H9 (cell line): ENCODE data around the gene SPHK1. TPM values are rescaled to one million over a fixed set of nuclear protein-coding genes. Genes with fewer than 3 reads are reported as not detected.

Source experiments
- DNase-seq: peaks from one replicate; pipeline ENCODE4 v3.0.0-alpha.2; 2017
- H2AFZ ChIP-seq: one replicate; pipeline ENCODE4 v1.6.1; 2013; ENCODE audit warnings: mild to moderate bottlenecking, low read length, control low read depth, moderate library complexity
- H2AK5ac ChIP-seq: 2 replicates; pipeline ENCODE4 v1.6.1; 2013; ENCODE audit warnings: low read length, control low read depth, mixed read lengths; ENCODE audit not compliant: insufficient read length
- H2BK120ac ChIP-seq: one replicate; pipeline ENCODE4 v1.6.1; 2013; ENCODE audit warnings: low read depth, mild to moderate bottlenecking, low read length, control low read depth, inconsistent platforms; ENCODE audit not compliant: poor library complexity, severe bottlenecking
- H2BK12ac ChIP-seq: 2 replicates; pipeline ENCODE4 v1.6.1; 2013; ENCODE audit warnings: low read length, control low read depth, mixed read lengths, low read depth; ENCODE audit not compliant: insufficient read length
- H2BK15ac ChIP-seq: 2 replicates; pipeline ENCODE4 v1.6.1; 2013; ENCODE audit warnings: low read depth, low read length, control low read depth
- H2BK20ac ChIP-seq: one replicate; pipeline ENCODE4 v1.6.1; 2013; ENCODE audit warnings: low read depth, mild to moderate bottlenecking, low read length, control low read depth, inconsistent platforms; ENCODE audit not compliant: poor library complexity, severe bottlenecking
- H2BK5ac ChIP-seq: 2 replicates; pipeline ENCODE4 v1.6.1; 2013; ENCODE audit warnings: low read length, control low read depth, mixed read lengths; ENCODE audit not compliant: insufficient read length
- H3K14ac ChIP-seq: 2 replicates; pipeline ENCODE4 v1.6.1; 2013; ENCODE audit warnings: low read length, control low read depth; ENCODE audit not compliant: insufficient read depth
- H3K18ac ChIP-seq: 2 replicates; pipeline ENCODE4 v1.6.1; 2013; ENCODE audit warnings: low read depth, mild to moderate bottlenecking, mixed read lengths, low read length, control low read depth; ENCODE audit not compliant: insufficient read length
- H3K23ac ChIP-seq: 2 replicates; pipeline ENCODE4 v1.6.1; 2013; ENCODE audit warnings: low read length, control low read depth, mixed read lengths, low read depth; ENCODE audit not compliant: insufficient read length
- H3K23me2 ChIP-seq: 2 replicates; pipeline ENCODE4 v1.6.1; 2013; ENCODE audit warnings: low read depth, mild to moderate bottlenecking, mixed read lengths, low read length, control low read depth; ENCODE audit not compliant: insufficient read length, poor library complexity, severe bottlenecking
- H3K27ac ChIP-seq: 2 replicates; pipeline ENCODE4 v1.5.1; 2013; ENCODE audit warnings: low read length, control low read depth, mixed read lengths, low read depth; ENCODE audit not compliant: insufficient read length
- H3K27me3 ChIP-seq: 2 replicates; pipeline ENCODE4 v1.6.1; 2013; ENCODE audit warnings: low read length, control low read depth, inconsistent platforms; ENCODE audit not compliant: insufficient read depth
- H3K4ac ChIP-seq: 2 replicates; pipeline ENCODE4 v1.6.1; 2013; ENCODE audit warnings: low read depth, mild to moderate bottlenecking, control low read depth, inconsistent platforms, low read length, moderate library complexity
- H3K4me1 ChIP-seq: 2 replicates; pipeline ENCODE4 v1.6.1; 2013; ENCODE audit warnings: low read length, control low read depth, inconsistent platforms; ENCODE audit not compliant: insufficient read depth
- H3K4me2 ChIP-seq: 2 replicates; pipeline ENCODE4 v1.6.1; 2013; ENCODE audit warnings: low read length, control low read depth, mixed read lengths; ENCODE audit not compliant: insufficient read length, insufficient read depth
- H3K56ac ChIP-seq: 2 replicates; pipeline ENCODE4 v1.6.1; 2013; ENCODE audit warnings: low read depth, mild to moderate bottlenecking, mixed read lengths, low read length, control low read depth; ENCODE audit not compliant: insufficient read length
- H3K79me1 ChIP-seq: 2 replicates; pipeline ENCODE4 v1.6.1; 2013; ENCODE audit warnings: low read depth, mild to moderate bottlenecking, moderate library complexity, low read length, control low read depth, inconsistent platforms; ENCODE audit not compliant: insufficient read depth, poor library complexity, severe bottlenecking
- H3K79me2 ChIP-seq: 2 replicates; pipeline ENCODE4 v1.6.1; 2013; ENCODE audit warnings: low read length, control low read depth, inconsistent platforms; ENCODE audit not compliant: insufficient read depth
- H3K9ac ChIP-seq: 2 replicates; pipeline ENCODE4 v1.6.1; 2013; ENCODE audit warnings: low read length, control low read depth, mixed read lengths; ENCODE audit not compliant: insufficient read length; ENCODE audit errors: extremely low read depth
- H3K9me3 ChIP-seq: one replicate; pipeline ENCODE4 v1.6.1; 2013; ENCODE audit warnings: low read depth, low read length, inconsistent platforms; ENCODE audit not compliant: control insufficient read depth
- H3T11ph ChIP-seq: one replicate; pipeline ENCODE4 v1.6.1; 2013; ENCODE audit warnings: mild to moderate bottlenecking, low read length, control low read depth, inconsistent platforms
- H4K20me1 ChIP-seq: one replicate; pipeline ENCODE4 v1.6.1; 2013; ENCODE audit not compliant: control insufficient read depth, insufficient read length, insufficient read depth
- H4K5ac ChIP-seq: 2 replicates; pipeline ENCODE4 v1.6.1; 2013; ENCODE audit warnings: low read depth, mild to moderate bottlenecking, mixed read lengths, low read length, control low read depth; ENCODE audit not compliant: insufficient read length
- H4K8ac ChIP-seq: replicated peaks from 2 replicates; pipeline ENCODE4 v1.6.1; 2013; ENCODE audit warnings: low read length, control low read depth, mixed read lengths, low read depth; ENCODE audit not compliant: insufficient read length
- H4K91ac ChIP-seq: 2 replicates; pipeline ENCODE4 v1.6.1; 2013; ENCODE audit warnings: low read depth, mild to moderate bottlenecking, moderate library complexity, mixed read lengths, low read length, control low read depth; ENCODE audit not compliant: insufficient read length
- H3K27ac Mint-ChIP-seq, 3 experiments: 2 replicates in 2 of 3; 3 replicates in 1 of 3; pipeline ENCODE4 v1.8.0; 2020 to 2021; ENCODE audit warnings: mixed read lengths in 3 of 3, mild to moderate bottlenecking in 1 of 3, moderate library complexity in 1 of 3
- H3K27me3 Mint-ChIP-seq: 2 replicates; pipeline ENCODE4 v1.8.0; 2021; ENCODE audit warnings: low read depth, mild to moderate bottlenecking, moderate library complexity, mixed read lengths
- H3K36me3 Mint-ChIP-seq, 3 experiments: 2 replicates in 2 of 3; 3 replicates in 1 of 3; pipeline ENCODE4 v1.8.0; 2020 to 2021; ENCODE audit warnings: low read depth in 3 of 3, mixed read lengths in 3 of 3; ENCODE audit not compliant: insufficient read depth in 1 of 3
- H3K4me1 Mint-ChIP-seq, 2 experiments: 2 replicates each; pipeline ENCODE4 v1.8.0; 2020; ENCODE audit warnings: mixed read lengths in 2 of 2
- H3K4me3 Mint-ChIP-seq, 2 experiments: 2 replicates in 1 of 2; 3 replicates in 1 of 2; pipeline ENCODE4 v1.8.0; 2020 to 2021; ENCODE audit warnings: mild to moderate bottlenecking in 2 of 2, mixed read lengths in 2 of 2, moderate library complexity in 1 of 2
- H3K9me3 Mint-ChIP-seq, 2 experiments: 2 replicates in 1 of 2; 3 replicates in 1 of 2; pipeline ENCODE4 v1.8.0; 2020; ENCODE audit warnings: mild to moderate bottlenecking in 2 of 2, mixed read lengths in 2 of 2, moderate library complexity in 1 of 2
- WGBS: extraction: QIAGEN DNeasy Blood & Tissue Kit; methylation state at CpG from one replicate; pipeline ENCODE4 v1.1.7; 2013; ENCODE audit warnings: missing lambda C conversion rate, low lambda C conversion rate, mixed read lengths; ENCODE audit not compliant: insufficient read length; ENCODE audit errors: extremely low coverage; 5-methylcytosine and 5-hydroxymethylcytosine counted together
- total RNA-seq: library from RNA; stranded (reverse); gene quantifications from 2 replicates; pipeline ENCODE4 v1.2.1, GENCODE V29; 2021
- TF ChIP-seq, protein P1 (sequence below): fragments of 200-600 bp; sonication (generic); conservative IDR thresholded peaks from 3 replicates; pipeline ENCODE4 v1.8.0; 2021; ENCODE audit warnings: antibody characterized with exemption, mild to moderate bottlenecking

The SPHK1 gene
- total RNA-seq, 1 experiment from 2014 or later: 1.4 TPM

- Histone ChIP-seq H3K23ac (no peak overlapping the region), H2AK5ac (no peak overlapping the region), H4K20me1 (no peaks in the 10 kb centered on the region), H2AFZ (no peak overlapping the region), H3K27ac (no peak overlapping the region), H2BK20ac (no peak overlapping the region), H3K18ac (no peak overlapping the region), H2BK15ac (no peak overlapping the region), H3K4ac (no peak overlapping the region), H3K14ac (no peak overlapping the region), H3K79me1 (peaks cover 3% of the 10 kb centered on the region), H3K9ac (no peak overlapping the region), H2BK5ac (no peak overlapping the region), H3K56ac (no peak overlapping the region), H3K4me1 (peaks cover 7% of the 10 kb centered on the region), H3K4me2 (no peak overlapping the region), H3K23me2 (no peaks in the 10 kb centered on the region), H3K79me2 (peaks cover 14% of the 10 kb centered on the region), H4K5ac (no peak overlapping the region), H3K9me3 (no peaks in the 10 kb centered on the region), H4K91ac (no peak overlapping the region), H4K8ac (no peak overlapping the region), H3T11ph (no peak overlapping the region), H2BK120ac (no peak overlapping the region), H2BK12ac (no peak overlapping the region), H3K27me3 (no peaks in the 10 kb centered on the region)
- no peak overlapping the region for H3K4me3 Mint-ChIP-seq
- peaks cover 30 to 38% of the 10 kb centered on the region in 2 experiments for H3K4me1 Mint-ChIP-seq
- no CpG with 5 or more reads among the region's 11 CpGs for WGBS
- no peaks in the 10 kb centered on the region for H3K27me3 Mint-ChIP-seq
- TF ChIP-seq, protein P1, sequence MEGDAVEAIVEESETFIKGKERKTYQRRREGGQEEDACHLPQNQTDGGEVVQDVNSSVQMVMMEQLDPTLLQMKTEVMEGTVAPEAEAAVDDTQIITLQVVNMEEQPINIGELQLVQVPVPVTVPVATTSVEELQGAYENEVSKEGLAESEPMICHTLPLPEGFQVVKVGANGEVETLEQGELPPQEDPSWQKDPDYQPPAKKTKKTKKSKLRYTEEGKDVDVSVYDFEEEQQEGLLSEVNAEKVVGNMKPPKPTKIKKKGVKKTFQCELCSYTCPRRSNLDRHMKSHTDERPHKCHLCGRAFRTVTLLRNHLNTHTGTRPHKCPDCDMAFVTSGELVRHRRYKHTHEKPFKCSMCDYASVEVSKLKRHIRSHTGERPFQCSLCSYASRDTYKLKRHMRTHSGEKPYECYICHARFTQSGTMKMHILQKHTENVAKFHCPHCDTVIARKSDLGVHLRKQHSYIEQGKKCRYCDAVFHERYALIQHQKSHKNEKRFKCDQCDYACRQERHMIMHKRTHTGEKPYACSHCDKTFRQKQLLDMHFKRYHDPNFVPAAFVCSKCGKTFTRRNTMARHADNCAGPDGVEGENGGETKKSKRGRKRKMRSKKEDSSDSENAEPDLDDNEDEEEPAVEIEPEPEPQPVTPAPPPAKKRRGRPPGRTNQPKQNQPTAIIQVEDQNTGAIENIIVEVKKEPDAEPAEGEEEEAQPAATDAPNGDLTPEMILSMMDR: no peak
- H3K9me3 Mint-ChIP-seq: no peaks in the 10 kb centered on the region
- peak; percentile 67 for DNase-seq
- H3K36me3 Mint-ChIP-seq: peaks cover 0 to 15% (median 10%) of the 10 kb centered on the region in 3 experiments; a peak in 6 of 7 replicates
- peak overlapping the region in 2 of 3 experiments; percentile 6 to 15; a peak in 4 of 7 replicates for H3K27ac Mint-ChIP-seq
Measured at GRCh38 chr17:76417499-76418143, 33.2 kb downstream of the SPHK1 start.
